Right lobe of liver (tissue), 6 donors: ENCODE data around the gene DCANP1. TPM values are rescaled to one million over a fixed set of nuclear protein-coding genes. Genes with fewer than 3 reads are reported as not detected.

Experiments used
- ATAC-seq, 4 donors: fragments of 200-7000 bp; cut with Tn5 transposase; one replicate each; pipeline ENCODE4 v1.9.1; 2020; ENCODE audit warnings: mild to moderate bottlenecking in 4 of 4, moderate library complexity in 4 of 4
- DNase-seq, 3 donors: peaks; one replicate each; pipeline ENCODE4 v3.0.0-alpha.2; 2020
- H3K27ac ChIP-seq, 3 donors: fragments of 200-600 bp; one replicate each; pipeline ENCODE4 v1.8.0; 2022
- H3K27me3 ChIP-seq, 2 donors: fragments of 200-600 bp; one replicate each; pipeline ENCODE4 v1.8.0; 2022
- H3K36me3 ChIP-seq, 4 donors: fragments of 200-600 bp; sonication (generic) in 1 of 4; one replicate each; pipeline versions ENCODE4 v1.5.1 to v1.8.0; 2017 to 2022; ENCODE audit warnings: control low read depth in 1 of 4
- H3K4me1 ChIP-seq, 4 donors: fragments of 200-600 bp; sonication (generic) in 1 of 4; one replicate each; pipeline versions ENCODE4 v1.5.1 to v1.8.0; 2017 to 2022; ENCODE audit warnings: control low read depth in 1 of 4
- H3K4me3 ChIP-seq, 3 donors: fragments of 200-600 bp; one replicate each; pipeline ENCODE4 v1.8.0; 2022
- H3K9me3 ChIP-seq, 4 donors: fragments of 200-600 bp; sonication (generic) in 1 of 4; one replicate each; pipeline versions ENCODE4 v1.5.1 to v1.8.0; 2017 to 2022; ENCODE audit warnings: control low read depth in 1 of 4
- POLR2A ChIP-seq: fragments of 450-650 bp; IDR thresholded peaks from one replicate; pipeline ENCODE4 v1.6.1; 2017; ENCODE audit warnings: antibody characterized with exemption, mild to moderate bottlenecking
- WGBS: methylation state at CpG from one replicate; pipeline ENCODE4 v1.1.6; 2018; ENCODE audit warnings: low coverage, low lambda C conversion rate; ENCODE audit not compliant: insufficient coverage; ENCODE audit errors: missing lambda C conversion rate; 5-methylcytosine and 5-hydroxymethylcytosine counted together
- intact Hi-C, 2 donors: fragments of 100-400 bp; cut with DNase I; formaldehyde crosslinking; loops; one replicate each; pipeline versions ENCODE4 v1.11.2 to v1.14.1; 2022
- total RNA-seq, 6 experiments: library from RNA; depleted of rRNA in 2 of 6; stranded (reverse); fragments of >200 nt in 2 of 6; fragmentation: NEBNext Ultra II Directional in 3 of 6; extraction: Animal tissue kit (Norgen Biotek cat#: 25700) in 3 of 6; gene quantifications; one replicate each; pipeline versions ENCODE4 v1.1.0 to v1.2.4, GENCODE V29; 2016 to 2023
- TF ChIP-seq, protein P1 (sequence below), 4 donors: fragments of 200-600 bp in 3 of 4; fragments of 450-650 bp in 1 of 4; IDR thresholded peaks; one replicate each; pipeline versions ENCODE4 v1.5.1 to v1.8.0; 2016 to 2022; ENCODE audit warnings: antibody characterized with exemption in 4 of 4, mild to moderate bottlenecking in 2 of 4
- donor health status: DM: no; HTN: yes; CAD: no.
- donor health status: DM: no; HTN: no; CAD: no.
- donor health status: DM: no; HTN: no; CAD: no.
- donor health status: DM: no; HTN: yes; CAD: no.
- donor health status: DM: no; HTN: yes; CAD: no.

Gene DCANP1
- total RNA-seq, 6 experiments from 2014 or later = not detected

DNA sequence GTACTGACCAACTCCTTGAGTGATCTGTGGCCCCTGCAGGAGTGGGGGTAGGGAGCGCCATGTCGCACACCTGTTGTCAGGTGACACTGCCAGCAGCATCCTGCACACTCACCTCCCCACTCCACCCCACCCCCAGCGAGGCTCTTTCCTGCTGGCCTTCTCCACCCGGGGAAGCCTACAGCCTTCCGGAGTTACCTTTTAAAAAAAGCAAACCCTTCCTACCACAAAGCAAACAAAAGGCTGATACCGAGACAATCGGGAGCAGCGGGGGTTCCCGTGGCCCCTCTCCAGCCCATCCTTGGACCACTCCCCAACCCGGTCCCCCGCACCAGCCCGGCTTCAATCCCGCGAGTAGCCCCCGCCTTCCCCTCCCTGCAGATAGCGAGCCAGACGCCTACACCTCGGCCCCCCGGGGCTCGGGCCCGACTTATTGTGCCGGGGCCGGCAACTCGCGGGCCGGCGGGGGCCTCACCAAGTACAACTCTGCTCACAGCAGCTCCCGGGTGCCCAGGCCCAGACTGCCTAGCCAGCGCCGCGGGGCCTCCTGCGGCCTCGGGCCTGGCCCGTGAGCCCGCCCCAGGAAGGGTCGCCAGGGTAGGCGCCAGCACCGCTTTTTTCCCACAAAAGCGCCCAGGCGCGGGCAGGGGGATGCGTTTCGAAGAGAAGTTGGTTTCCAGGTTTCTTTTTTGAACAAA is 48.8 kb downstream of the DCANP1 start:
- Histone ChIP-seq H3K27me3 (no peaks in the 10 kb centered on the region), H3K9me3 (no peaks in the 10 kb centered on the region), H3K4me3 (peak overlapping the region; percentile 81 to 91 (median 82)), H3K4me1 (peaks cover 0 to 16% (median 6%) of the 10 kb centered on the region in 4 donors), H3K36me3 (no peaks in the 10 kb centered on the region), H3K27ac (peak overlapping the region; percentile 67 to 84 (median 69))
- intact Hi-C loops = no loop called here
- WGBS = 0% methylated on average over 9 of the region's 43 CpGs
- DNase-seq (peak in 1 of 3 donors; percentile 55), ATAC-seq (peak; percentile 18 to 37 (median 26))
- TF ChIP-seq POLR2A = no peak
- TF ChIP-seq, protein P1, sequence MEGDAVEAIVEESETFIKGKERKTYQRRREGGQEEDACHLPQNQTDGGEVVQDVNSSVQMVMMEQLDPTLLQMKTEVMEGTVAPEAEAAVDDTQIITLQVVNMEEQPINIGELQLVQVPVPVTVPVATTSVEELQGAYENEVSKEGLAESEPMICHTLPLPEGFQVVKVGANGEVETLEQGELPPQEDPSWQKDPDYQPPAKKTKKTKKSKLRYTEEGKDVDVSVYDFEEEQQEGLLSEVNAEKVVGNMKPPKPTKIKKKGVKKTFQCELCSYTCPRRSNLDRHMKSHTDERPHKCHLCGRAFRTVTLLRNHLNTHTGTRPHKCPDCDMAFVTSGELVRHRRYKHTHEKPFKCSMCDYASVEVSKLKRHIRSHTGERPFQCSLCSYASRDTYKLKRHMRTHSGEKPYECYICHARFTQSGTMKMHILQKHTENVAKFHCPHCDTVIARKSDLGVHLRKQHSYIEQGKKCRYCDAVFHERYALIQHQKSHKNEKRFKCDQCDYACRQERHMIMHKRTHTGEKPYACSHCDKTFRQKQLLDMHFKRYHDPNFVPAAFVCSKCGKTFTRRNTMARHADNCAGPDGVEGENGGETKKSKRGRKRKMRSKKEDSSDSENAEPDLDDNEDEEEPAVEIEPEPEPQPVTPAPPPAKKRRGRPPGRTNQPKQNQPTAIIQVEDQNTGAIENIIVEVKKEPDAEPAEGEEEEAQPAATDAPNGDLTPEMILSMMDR (IDR thresholded peaks at IDR 0.05) = no peak

DNA sequence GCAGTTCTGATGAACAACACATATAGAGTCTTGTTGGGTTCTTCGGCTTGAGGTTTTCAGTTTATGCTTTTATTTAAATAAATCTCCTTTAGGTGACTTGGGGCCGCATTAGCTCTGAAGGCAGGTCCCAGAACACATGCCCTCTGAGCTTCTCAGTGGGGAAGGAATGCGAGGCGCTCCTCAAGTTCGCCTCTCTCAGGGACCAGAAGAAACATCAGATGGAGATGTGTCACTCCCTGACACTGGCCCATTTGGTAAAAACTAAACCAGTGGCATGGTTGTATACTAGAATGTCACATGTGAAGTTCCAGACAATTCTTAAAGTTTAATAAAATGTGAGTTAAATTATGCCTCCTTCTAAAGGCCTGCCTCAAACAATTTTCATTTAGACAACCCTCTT is 50.1 kb downstream of the DCANP1 start:
- Histone ChIP-seq H3K4me3 (peak overlapping the region in 1 of 3 donors; percentile 81), H3K27ac (peak overlapping the region in 1 of 3 donors; percentile 84), H3K9me3 (no peaks in the 10 kb centered on the region), H3K4me1 (peaks cover 0 to 23% (median 6%) of the 10 kb centered on the region in 4 donors), H3K27me3 (no peaks in the 10 kb centered on the region), H3K36me3 (no peaks in the 10 kb centered on the region)
- 87% methylated on average over 5 of the region's 5 CpGs for WGBS
- intact Hi-C loops = no loop called here
- DNase-seq = no peak
- no peak for ATAC-seq
- TF ChIP-seq, protein P1 (IDR thresholded peaks at IDR 0.05) = no peak
- TF ChIP-seq POLR2A = no peak

DNA sequence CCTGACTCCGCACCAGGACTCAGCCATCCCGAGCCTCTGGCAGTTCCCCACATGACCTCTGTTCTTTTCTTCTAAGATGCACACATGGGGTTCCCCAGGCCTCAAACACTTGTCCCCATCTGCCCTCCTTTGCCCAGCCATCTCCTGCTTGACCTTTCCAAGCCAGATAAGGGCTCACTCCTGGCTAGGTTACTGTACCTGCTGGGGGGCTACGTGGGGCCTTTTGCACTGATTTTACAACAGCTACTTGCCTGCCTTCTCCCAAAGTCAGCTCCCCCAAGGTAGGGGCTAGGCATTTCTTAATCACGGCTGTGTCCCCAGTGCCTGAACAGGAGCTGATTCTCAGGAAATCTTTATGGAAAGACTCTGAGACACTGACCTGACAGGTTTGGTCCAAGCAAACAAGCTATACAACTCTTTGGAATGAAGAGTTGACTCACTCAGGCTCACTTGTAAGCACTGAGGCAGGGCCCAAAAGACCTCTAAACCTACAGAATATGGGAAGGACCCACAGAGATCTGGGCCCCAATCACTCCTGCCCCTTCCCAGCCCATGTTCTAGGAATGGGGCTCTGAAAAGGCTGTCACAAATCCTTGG is 50.6 kb downstream of the DCANP1 start:
- H3K4me1 ChIP-seq = peaks cover 0 to 28% (median 6%) of the 10 kb centered on the region in 4 donors

DNA sequence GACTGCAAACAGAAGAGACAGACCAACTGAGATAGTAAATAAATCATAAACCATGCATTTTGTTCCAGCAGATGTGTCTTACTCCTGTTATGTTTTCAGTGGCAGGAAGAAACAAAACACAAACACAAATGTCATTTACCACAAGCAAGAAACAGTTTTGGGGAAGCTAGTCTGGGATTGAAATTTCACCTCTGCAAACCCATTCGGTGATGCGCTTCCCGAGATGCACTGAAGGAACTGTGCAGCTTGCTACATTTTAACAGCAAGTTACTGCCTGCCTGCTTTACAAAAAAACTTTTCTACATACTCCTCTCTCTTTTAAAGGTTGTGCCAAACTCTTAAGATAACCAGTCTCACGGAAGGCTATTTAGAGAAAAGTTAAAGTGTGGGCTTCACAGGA is 51.3 kb downstream of the DCANP1 start:
- no peak overlapping the region for H3K4me3 ChIP-seq
- no peak for ATAC-seq
- DNase-seq = no peak
- H3K36me3 ChIP-seq = no peaks in the 10 kb centered on the region
- intact Hi-C loops = no loop called here
- no peak overlapping the region for H3K27ac ChIP-seq
- no peaks in the 10 kb centered on the region for H3K27me3 ChIP-seq
- peaks cover 0 to 28% (median 6%) of the 10 kb centered on the region in 4 donors for H3K4me1 ChIP-seq
- no peaks in the 10 kb centered on the region for H3K9me3 ChIP-seq
- TF ChIP-seq POLR2A = peak; percentile 22
- TF ChIP-seq, protein P1 (IDR thresholded peaks at IDR 0.05) = no peak
- WGBS = 80% methylated on average over 4 of the region's 4 CpGs

More for the DNA sequence above, 50.6 kb downstream of the DCANP1 start:
- DNase-seq = no peak
- intact Hi-C loops = no loop called here
- no peak overlapping the region for H3K27ac ChIP-seq
- no peaks in the 10 kb centered on the region for H3K9me3 ChIP-seq
- TF ChIP-seq, protein P1 (IDR thresholded peaks at IDR 0.05) = no peak
- no peak for TF ChIP-seq POLR2A
- H3K4me3 ChIP-seq = no peak overlapping the region
- no peaks in the 10 kb centered on the region for H3K27me3 ChIP-seq
- no peaks in the 10 kb centered on the region for H3K36me3 ChIP-seq
- ATAC-seq = no peak
- 92% methylated on average over 2 of the region's 4 CpGs for WGBS
